ENCODE results near the gene ADAR.
A peak's percentile ranks its signal among the peaks of the same experiment; 100 is the strongest.

Gene ADAR

DNA sequence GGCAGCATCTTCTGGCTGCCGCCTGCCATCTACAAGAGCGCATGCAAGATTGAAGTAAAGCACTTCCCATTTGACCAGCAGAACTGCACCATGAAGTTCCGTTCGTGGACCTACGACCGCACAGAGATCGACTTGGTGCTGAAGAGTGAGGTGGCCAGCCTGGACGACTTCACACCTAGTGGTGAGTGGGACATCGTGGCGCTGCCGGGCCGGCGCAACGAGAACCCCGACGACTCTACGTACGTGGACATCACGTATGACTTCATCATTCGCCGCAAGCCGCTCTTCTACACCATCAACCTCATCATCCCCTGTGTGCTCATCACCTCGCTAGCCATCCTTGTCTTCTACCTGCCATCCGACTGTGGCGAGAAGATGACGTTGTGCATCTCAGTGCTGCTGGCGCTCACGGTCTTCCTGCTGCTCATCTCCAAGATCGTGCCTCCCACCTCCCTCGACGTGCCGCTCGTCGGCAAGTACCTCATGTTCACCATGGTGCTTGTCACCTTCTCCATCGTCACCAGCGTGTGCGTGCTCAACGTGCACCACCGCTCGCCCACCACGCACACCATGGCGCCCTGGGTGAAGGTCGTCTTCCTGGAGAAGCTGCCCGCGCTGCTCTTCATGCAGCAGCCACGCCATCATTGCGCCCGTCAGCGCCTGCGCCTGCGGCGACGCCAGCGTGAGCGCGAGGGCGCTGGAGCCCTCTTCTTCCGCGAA, 36.6 kb downstream of the ADAR start:
- Mint-ChIP-seq H3K27ac (no peak overlapping the region), H3K9me3 (no peaks in the 10 kb centered on the region), H3K4me3 (no peak overlapping the region), H3K27me3 (ENCODE audit: low read depth) (peaks cover 18% of the 10 kb centered on the region), H3K4me1 (ENCODE audit: low read depth) (peaks cover 7% of the 10 kb centered on the region), H3K36me3 (ENCODE audit: low read depth) (no peaks in the 10 kb centered on the region)
- no peak for DNase-seq (ENCODE audit: low spot score)

GRCh38 chr1:154568157-154568815, 39.7 kb downstream of the ADAR start:
- H3K27ac Mint-ChIP-seq: no peak overlapping the region
- H3K27me3 Mint-ChIP-seq (ENCODE audit: low read depth): peaks cover 31% of the 10 kb centered on the region
- no peaks in the 10 kb centered on the region for H3K9me3 Mint-ChIP-seq
- DNase-seq (ENCODE audit: low spot score): no peak
- no peak overlapping the region for H3K4me3 Mint-ChIP-seq
- no peaks in the 10 kb centered on the region for H3K36me3 Mint-ChIP-seq (ENCODE audit: low read depth)
- peaks cover 7% of the 10 kb centered on the region for H3K4me1 Mint-ChIP-seq (ENCODE audit: low read depth)

DNA sequence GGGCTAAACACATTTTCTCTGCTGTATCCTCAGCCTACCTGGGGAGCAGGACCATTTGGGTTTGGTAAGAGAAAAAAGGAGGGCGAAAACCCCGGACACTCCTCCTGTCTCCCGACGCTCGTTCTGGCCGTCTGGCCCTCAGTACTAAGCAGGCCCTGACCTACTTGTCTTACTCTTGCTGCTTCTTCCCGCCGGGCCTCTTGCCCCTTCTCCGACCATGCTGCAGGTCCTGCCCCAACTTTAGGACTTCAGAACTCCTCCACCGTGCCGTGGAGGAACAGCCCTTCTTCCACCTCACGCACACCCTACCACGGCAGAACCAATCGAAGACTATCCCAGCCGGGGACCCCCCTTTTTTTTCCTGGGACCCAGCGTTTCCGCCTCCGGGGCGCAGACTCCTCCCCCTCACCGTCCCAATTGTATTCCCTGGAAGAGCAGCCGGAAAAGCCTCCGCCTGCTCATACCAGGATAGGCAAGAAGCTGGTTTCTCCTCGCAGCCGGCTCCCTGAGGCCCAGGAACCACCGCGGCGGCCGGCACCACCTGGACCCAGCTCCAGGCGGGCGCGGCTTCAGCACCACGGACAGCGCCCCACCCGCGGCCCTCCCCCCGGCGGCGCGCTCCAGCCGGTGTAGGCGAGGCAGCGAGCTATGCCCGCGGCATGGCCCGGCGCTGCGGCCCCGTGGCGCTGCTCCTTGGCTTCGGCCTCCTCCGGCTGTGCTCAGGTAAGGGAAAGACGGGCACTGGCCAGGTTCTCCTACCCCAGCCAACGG, 40.4 kb downstream of the ADAR start, which contains the start of gene CHRNB2:
CHRNB2 (plus strand) TSS at position 393 of the 771 bp plus-strand sequence; CDS start at position 660, 267 bp downstream.
- Mint-ChIP-seq H3K9me3 (no peaks in the 10 kb centered on the region), H3K27ac (no peak within 1 kb of the TSS), H3K36me3 (ENCODE audit: low read depth) (no peaks in the 10 kb centered on the region), H3K4me3 (peak within 1 kb of the TSS; percentile 57), H3K27me3 (ENCODE audit: low read depth) (peaks cover 31% of the 10 kb centered on the region), H3K4me1 (ENCODE audit: low read depth) (peaks cover 7% of the 10 kb centered on the region)
- DNase-seq (ENCODE audit: low spot score): peak; percentile 78

DNA sequence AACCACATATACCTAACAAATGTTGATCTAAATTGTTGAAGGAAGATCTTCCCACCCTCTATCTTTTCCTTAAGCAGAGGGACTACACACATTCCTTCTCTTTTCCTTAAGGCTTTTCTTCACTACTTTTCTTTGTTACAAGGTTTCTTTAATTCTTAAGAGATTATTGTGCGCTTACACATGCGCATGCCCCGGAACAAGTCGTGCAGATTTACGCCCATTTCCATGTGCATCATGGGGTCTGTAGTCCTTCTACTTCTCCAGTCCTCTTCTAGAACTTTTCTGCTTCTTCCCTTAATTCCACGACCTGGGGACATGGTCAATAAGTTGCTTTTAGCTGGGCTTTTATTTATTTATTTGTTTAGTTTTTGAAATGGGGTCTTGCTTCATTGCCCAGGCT, 42.1 kb downstream of the ADAR start:
- Mint-ChIP-seq H3K4me1 (ENCODE audit: low read depth) (peaks cover 7% of the 10 kb centered on the region), H3K27me3 (ENCODE audit: low read depth) (peaks cover 31% of the 10 kb centered on the region), H3K27ac (no peak overlapping the region), H3K4me3 (no peak overlapping the region), H3K36me3 (ENCODE audit: low read depth) (no peaks in the 10 kb centered on the region), H3K9me3 (no peaks in the 10 kb centered on the region)
- DNase-seq (ENCODE audit: low spot score): no peak

DNA sequence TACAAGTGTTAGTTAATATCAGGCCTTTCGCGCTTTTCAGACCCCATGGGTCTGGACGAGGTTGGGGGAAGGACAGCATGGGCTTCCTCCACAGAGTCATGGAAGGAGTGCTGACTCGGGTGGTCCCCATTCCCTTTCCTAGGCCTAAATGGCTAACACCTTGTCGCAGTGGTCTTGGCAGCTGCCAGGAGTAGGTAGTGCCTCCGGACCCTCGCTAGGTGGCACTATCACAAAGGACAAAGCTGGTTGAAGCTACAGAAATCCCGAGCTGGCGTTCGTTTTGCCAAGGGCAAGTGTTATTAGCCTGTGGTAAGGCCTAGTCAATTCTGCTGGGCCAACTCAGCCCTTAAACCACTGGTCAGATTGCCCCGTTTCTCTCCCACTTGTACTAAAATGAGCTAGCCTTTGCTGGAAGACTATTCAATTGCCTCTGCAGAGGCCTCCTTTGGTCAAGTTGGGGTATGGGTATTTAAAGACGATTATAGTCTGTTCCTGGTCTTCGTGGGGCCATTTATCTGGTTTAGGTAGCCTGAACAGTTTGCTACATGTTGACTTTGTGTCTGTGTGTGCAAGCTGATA, 48.4 kb downstream of the ADAR start:
- peak; percentile 79 for DNase-seq (ENCODE audit: low spot score)
- Mint-ChIP-seq H3K4me3 (peak overlapping the region; percentile 89), H3K4me1 (ENCODE audit: low read depth) (peaks cover 28% of the 10 kb centered on the region), H3K27me3 (ENCODE audit: low read depth) (no peaks in the 10 kb centered on the region), H3K36me3 (ENCODE audit: low read depth) (peaks cover 25% of the 10 kb centered on the region), H3K27ac (peak overlapping the region; percentile 94), H3K9me3 (no peaks in the 10 kb centered on the region)

- Mint-ChIP-seq H3K27ac (peak overlapping the region; percentile 94), H3K9me3 (no peaks in the 10 kb centered on the region), H3K4me1 (ENCODE audit: low read depth) (peaks cover 28% of the 10 kb centered on the region), H3K36me3 (ENCODE audit: low read depth) (peaks cover 30% of the 10 kb centered on the region), H3K4me3 (peak overlapping the region; percentile 89), H3K27me3 (ENCODE audit: low read depth) (no peaks in the 10 kb centered on the region)
- peak; percentile 99 for DNase-seq (ENCODE audit: low spot score)
Measured at GRCh38 chr1:154558720-154559465, 49.1 kb downstream of the ADAR start.

DNA sequence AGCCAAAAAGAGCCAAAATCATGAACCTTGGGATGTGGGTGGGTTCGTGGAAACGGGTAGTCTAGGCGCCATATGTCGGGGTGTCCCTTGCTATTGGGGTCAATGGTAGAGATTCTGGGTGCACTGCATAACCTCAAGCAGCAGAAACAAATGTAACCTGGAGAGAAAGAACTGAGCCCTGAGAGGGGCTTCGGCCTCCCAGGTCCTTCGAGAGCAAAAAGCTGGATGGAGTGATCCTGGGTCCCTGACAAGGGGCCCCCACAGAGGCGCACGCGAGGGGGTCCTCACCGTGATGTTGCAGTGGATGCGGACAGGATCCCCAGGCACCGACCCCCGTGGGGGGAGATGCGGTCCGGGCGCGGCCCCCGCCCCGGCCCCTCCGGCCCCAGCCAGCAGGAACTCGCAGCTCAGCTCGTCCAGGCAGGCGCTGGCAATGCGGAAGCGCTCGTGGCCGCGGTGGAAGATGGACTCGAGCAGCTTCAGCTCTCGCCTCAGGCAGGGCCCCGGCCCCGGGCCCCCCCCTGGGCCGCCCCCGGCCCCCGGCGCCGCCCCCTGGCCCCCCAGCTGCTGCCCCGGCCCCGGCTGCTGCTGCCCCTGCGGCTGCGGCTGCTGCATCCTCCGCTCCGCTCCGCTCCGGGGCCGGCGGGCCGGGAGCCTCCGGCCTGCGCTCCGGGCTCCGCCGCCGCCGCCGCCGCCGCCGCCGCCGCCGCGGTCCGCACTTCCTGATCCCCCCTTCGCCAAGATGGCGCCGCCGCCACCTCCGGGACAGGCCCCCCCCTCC, 49.9 kb downstream of the ADAR start, which contains the start of gene UBE2Q1:
UBE2Q1 (minus strand) TSS at position 724 of the 781 bp plus-strand sequence; CDS start at position 615, 109 bp downstream.
- Mint-ChIP-seq H3K36me3 (ENCODE audit: low read depth) (peaks cover 36% of the 10 kb centered on the region), H3K4me3 (peak within 1 kb of the TSS; percentile 93), H3K9me3 (no peaks in the 10 kb centered on the region), H3K27me3 (ENCODE audit: low read depth) (no peaks in the 10 kb centered on the region), H3K4me1 (ENCODE audit: low read depth) (peaks cover 28% of the 10 kb centered on the region), H3K27ac (peak within 1 kb of the TSS; percentile 94)
- peak; percentile 7 for DNase-seq (ENCODE audit: low spot score)

- no peaks in the 10 kb centered on the region for H3K27me3 Mint-ChIP-seq (ENCODE audit: low read depth)
- no peak for DNase-seq (ENCODE audit: low spot score)
- H3K27ac Mint-ChIP-seq: peak overlapping the region; percentile 86
- peaks cover 43% of the 10 kb centered on the region for H3K36me3 Mint-ChIP-seq (ENCODE audit: low read depth)
- peak overlapping the region; percentile 93 for H3K4me3 Mint-ChIP-seq
- peaks cover 28% of the 10 kb centered on the region for H3K4me1 Mint-ChIP-seq (ENCODE audit: low read depth)
- H3K9me3 Mint-ChIP-seq: no peaks in the 10 kb centered on the region
Measured at GRCh38 chr1:154557248-154557938, 50.6 kb downstream of the ADAR start.

DNA sequence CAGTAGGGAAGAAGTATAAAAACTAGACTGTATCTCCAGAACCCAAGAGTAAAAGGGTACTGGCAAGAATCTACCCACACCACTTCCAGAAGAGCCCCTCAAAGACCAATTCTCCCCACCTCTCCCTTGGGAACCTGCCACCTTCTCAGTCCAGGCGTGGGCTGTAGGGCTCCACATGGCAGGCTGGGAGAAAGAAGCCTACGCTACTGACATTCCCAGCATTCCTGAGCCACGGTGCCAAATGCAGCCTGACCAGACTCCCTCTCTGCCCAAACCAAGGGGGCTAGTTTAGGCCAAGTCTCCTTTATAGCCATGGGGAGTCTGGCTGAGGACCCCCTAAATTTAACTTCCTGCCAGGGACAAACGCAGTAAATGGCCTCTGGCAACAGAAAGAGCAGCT, 51.6 kb downstream of the ADAR start:
- no peak for DNase-seq (ENCODE audit: low spot score)
- no peak overlapping the region for H3K27ac Mint-ChIP-seq

GRCh38 chr1:154553056-154554030, 54.6 kb downstream of the ADAR start:
- no peak overlapping the region for H3K4me3 Mint-ChIP-seq
- no peaks in the 10 kb centered on the region for H3K27me3 Mint-ChIP-seq (ENCODE audit: low read depth)
- H3K9me3 Mint-ChIP-seq: no peaks in the 10 kb centered on the region
- peaks cover 27% of the 10 kb centered on the region for H3K4me1 Mint-ChIP-seq (ENCODE audit: low read depth)
- DNase-seq (ENCODE audit: low spot score): no peak
- no peak overlapping the region for H3K27ac Mint-ChIP-seq
- H3K36me3 Mint-ChIP-seq (ENCODE audit: low read depth): peaks cover 73% of the 10 kb centered on the region

More for the DNA sequence above, 51.6 kb downstream of the ADAR start:
- Mint-ChIP-seq H3K9me3 (no peaks in the 10 kb centered on the region), H3K36me3 (ENCODE audit: low read depth) (peaks cover 49% of the 10 kb centered on the region), H3K4me1 (ENCODE audit: low read depth) (peaks cover 28% of the 10 kb centered on the region), H3K27me3 (ENCODE audit: low read depth) (no peaks in the 10 kb centered on the region), H3K4me3 (peak overlapping the region; percentile 93)

DNA sequence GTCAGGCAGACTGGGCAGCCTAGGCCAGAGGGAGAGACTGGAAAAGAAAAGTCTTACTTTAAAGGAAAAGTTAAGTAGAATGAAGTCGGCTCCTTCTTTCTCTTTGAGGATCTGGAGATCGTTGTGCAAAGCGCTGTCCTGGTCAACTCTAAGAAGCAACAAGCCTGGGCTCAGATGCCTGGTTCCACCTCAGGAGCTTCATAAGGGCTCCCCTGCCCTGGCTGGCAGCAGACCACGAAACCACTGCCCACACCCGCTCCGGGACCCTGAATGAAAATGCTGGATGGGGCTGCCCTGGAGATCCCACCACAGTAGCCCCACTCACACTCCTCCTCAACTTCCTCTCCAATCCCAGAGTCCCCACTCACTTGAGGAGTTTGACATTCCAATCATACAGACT, 56.0 kb downstream of the ADAR start:
- no peak for DNase-seq (ENCODE audit: low spot score)
- Mint-ChIP-seq H3K27ac (no peak overlapping the region), H3K4me1 (ENCODE audit: low read depth) (peaks cover 19% of the 10 kb centered on the region), H3K36me3 (ENCODE audit: low read depth) (peaks cover 68% of the 10 kb centered on the region), H3K4me3 (no peak overlapping the region), H3K9me3 (no peaks in the 10 kb centered on the region), H3K27me3 (ENCODE audit: low read depth) (no peaks in the 10 kb centered on the region)

All from T-helper 2 cell treated with Interferon-gamma antibody and Interleukin-4, amounts not matched to agents 5 μg/mL and 100 μg/mL, for 36 hours (primary cell).